ACHN (cell line): Measurements from ENCODE around the gene MAB21L3.

Experiments
- DNase-seq: peaks from one replicate; pipeline ENCODE4 v3.0.0-alpha.2; 2015
- in situ Hi-C: cut with HindIII; loops from 2 replicates; pipeline ENCODE4 v1.10.0; 2017; ENCODE audit warnings: low sequenced_read_pairs, low pct_ligation_motif_present, low pct_unique_long_range_greater_than_20kb

Gene MAB21L3

GRCh38 chr1:116176306-116176789, 65.1 kb downstream of the MAB21L3 start:
- DNase-seq, result no peak
- in situ Hi-C loops, result no loop called here

- DNase-seq, result no peak
- in situ Hi-C loops, result no loop called here
These were observed 66.7 kb downstream of the MAB21L3 start for GRCh38 chr1:116177861-116178260.

DNA sequence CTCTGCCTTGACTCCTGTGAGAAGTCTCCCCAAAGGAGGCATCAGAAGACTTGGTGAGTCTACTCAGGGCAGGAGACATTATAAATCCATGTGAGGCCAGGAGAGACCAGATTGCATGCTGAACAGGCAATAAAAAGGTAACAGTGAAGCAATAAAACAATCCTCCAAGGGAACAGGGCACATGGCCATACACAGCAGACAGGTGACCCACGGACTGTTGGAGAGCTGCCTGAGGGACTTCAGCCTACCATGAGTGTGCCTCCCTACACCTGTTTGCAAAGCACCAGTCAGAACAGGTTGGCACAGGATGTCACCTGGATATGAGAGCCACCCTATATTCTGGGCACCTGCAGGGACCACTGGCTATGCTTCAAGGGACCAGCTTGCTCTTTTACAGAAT, 67.6 kb downstream of the MAB21L3 start:
- in situ Hi-C loops, result no loop called here
- DNase-seq, result no peak

DNA sequence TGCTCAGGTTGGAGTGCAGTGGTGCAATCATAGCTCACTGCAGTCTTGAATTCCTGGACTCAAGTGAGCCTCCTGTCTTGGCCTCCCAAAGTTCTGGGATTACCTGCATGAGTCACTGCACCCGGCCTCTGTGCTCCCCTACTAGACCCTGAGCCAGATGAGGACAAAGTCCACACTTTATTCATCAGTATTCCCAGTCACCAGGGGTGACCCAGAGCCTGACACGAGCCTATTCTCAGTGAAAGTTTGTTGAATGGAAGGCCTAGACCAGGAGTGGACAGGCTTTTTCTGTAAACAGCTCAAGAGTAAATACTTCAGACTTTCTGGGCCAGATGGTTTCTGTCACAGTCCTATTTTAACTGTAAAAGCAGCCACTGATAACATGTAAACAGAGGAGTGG, 68.2 kb downstream of the MAB21L3 start:
- in situ Hi-C loops, result no loop called here
- no peak for DNase-seq

- no peak for DNase-seq
- in situ Hi-C loops, result no loop called here
These were observed 68.8 kb downstream of the MAB21L3 start for GRCh38 chr1:116179964-116180363.

GRCh38 chr1:116182019-116182714, 71.0 kb downstream of the MAB21L3 start:
- DNase-seq, result no peak
- in situ Hi-C loops, result no loop called here
